Measurements from ENCODE around the gene SCLY.

Gene SCLY

GRCh38 chr2:238116298-238117198 lies 55.7 kb downstream of the SCLY start:
- TF ChIP-seq ZFX (IDR thresholded peaks at IDR 0.05; ENCODE audit: borderline replicate concordance) (no peak), CTCF (IDR thresholded peaks at IDR 0.05) (no peak)

DNA sequence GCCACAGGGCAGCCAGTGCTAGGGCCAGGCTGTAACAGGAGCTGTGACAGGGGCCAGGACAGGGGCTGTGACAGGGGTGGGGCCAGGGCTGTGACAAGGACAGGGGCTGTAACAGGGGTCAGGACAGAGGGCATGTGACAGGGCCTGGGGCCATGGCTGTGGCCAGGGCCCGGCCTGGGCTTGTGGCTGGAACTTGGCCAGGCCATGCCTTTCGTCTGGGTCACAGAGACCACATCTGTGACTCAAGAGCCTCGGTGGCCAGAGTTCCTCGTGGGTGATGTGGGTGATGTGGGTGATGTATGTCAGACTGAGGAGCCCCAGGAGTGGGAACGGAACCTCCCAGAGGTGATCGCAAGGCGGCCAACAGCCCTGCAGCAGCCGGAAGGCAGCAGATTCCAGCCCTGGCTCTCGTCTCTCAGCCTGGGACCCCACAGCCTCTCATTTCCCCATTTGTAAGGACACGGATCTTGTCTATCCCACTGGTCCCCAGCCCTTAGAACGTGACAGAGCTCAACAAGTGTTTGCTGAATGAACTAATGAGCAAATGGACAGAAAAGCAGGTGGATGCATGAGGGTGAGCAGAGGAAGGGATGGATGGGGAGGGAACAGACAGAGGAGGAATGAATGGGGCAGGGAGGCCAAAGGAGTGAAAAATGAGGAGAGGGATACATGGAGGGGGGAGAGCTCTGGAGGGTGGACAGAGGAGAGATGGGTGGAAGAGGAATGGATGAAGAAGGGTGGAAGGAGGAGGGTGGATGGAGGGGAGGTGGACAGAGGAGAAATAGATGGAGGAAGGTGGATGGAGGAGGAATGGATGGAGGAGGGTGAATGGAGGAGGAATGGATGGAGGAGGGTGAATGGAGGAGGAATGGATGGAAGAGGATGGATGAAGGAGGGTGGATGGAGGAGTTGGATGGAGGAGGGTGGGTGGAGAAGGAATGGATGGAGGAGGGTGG lies 56.7 kb downstream of the SCLY start:
- H3K27ac ChIP-seq = no peak overlapping the region
- TF ChIP-seq ZFX (IDR thresholded peaks at IDR 0.05; ENCODE audit: borderline replicate concordance) (no peak), CTCF (IDR thresholded peaks at IDR 0.05) (no peak)

More at GRCh38 chr2:238116298-238117198, 55.7 kb downstream of the SCLY start:
- no peak overlapping the region for H3K27ac ChIP-seq

- no peak overlapping the region for H3K27ac ChIP-seq
- TF ChIP-seq CTCF (IDR thresholded peaks at IDR 0.05) (no peak), ZFX (IDR thresholded peaks at IDR 0.05; ENCODE audit: borderline replicate concordance) (no peak)
Observed at GRCh38 chr2:238119756-238120462, 59.1 kb downstream of the SCLY start.

- TF ChIP-seq CTCF (IDR thresholded peaks at IDR 0.05) (no peak), ZFX (IDR thresholded peaks at IDR 0.05; ENCODE audit: borderline replicate concordance) (no peak)
- H3K27ac ChIP-seq = no peak overlapping the region
Observed at GRCh38 chr2:238120463-238121298, 59.9 kb downstream of the SCLY start.

DNA sequence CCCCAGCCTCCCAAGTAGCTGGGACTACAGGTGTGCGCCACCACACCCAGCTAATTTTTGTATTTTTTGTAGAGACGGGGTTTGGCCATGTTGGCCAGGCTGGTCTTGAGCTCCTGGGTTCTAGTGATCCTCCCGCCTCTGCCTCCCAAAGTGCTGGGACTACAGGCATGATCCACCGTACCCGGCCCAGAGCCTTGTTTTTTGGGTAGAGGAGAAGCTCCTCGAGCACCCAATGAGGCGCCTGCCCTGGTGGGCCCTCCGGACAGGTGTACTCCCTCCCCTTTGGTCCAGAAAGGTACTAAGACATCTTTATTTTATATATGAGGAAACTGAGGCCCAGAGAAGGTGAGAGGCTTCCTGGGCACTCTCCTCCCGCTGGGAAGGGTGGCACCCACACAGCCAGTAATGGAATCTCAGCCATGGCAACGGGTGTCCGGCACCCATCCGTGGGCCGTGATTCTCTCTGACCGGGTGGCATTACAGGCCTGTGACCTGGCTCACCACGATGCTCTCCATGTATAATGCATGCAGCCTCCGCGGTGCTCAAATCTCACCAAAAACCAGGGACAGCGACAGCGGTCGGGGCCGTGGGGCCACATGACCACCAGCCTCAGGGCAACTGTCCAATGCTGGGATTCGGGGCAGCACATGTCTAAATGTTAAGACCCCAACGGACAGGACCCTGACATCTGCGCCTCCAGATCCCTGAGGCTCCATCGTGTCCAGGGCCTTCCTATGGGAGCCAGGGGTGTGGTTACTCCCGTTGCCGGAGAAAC lies 60.9 kb downstream of the SCLY start:
- TF ChIP-seq CTCF (IDR thresholded peaks at IDR 0.05) (no peak), ZFX (IDR thresholded peaks at IDR 0.05; ENCODE audit: borderline replicate concordance) (no peak)
- H3K27ac ChIP-seq = no peak overlapping the region
